CD4-positive, CD25-positive, alpha-beta regulatory T cell (primary cell): Measurements from ENCODE around the gene EFNB1. TPM values are rescaled to one million over a fixed set of nuclear protein-coding genes. Genes with fewer than 3 reads are reported as not detected.
A peak's percentile ranks its signal among the peaks of the same experiment; 100 is the strongest.

Source experiments
- ATAC-seq, 2 donors: fragments of 150-1000 bp; cut with Tn5 transposase; one replicate each; pipeline ENCODE4 v1.10.0; 2021; ENCODE audit warnings: low read depth in 2 of 2, moderate number of reproducible peaks in 2 of 2, moderate library complexity in 1 of 2
- DNase-seq, 3 donors: peaks; one replicate each; pipeline versions ENCODE4 v3.0.0 to v3.0.0-alpha.2; 2012 to 2022; ENCODE audit warnings: mixed read lengths in 1 of 3
- H3K27ac ChIP-seq: one replicate; pipeline ENCODE4 v1.7.0; 2013; ENCODE audit warnings: mild to moderate bottlenecking, low read length; ENCODE audit not compliant: insufficient read depth, poor library complexity, severe bottlenecking
- H3K27me3 ChIP-seq: one replicate; pipeline ENCODE4 v1.7.0; 2013; ENCODE audit warnings: low read length; ENCODE audit not compliant: control insufficient read depth, insufficient read depth
- H3K36me3 ChIP-seq: one replicate; pipeline ENCODE4 v1.7.0; 2013; ENCODE audit warnings: mild to moderate bottlenecking, low read length, moderate library complexity; ENCODE audit not compliant: control insufficient read depth, insufficient read depth
- H3K4me1 ChIP-seq: 2 replicates; pipeline ENCODE4 v1.7.0; 2013; ENCODE audit warnings: mild to moderate bottlenecking, low read length; ENCODE audit not compliant: insufficient read depth, control insufficient read depth, poor library complexity, severe bottlenecking
- H3K4me3 ChIP-seq: one replicate; pipeline ENCODE4 v1.7.0; 2013; ENCODE audit warnings: low read depth, mild to moderate bottlenecking, low read length, moderate library complexity
- H3K9me3 ChIP-seq, 2 experiments: 1 replicate in 1 of 2; 2 replicates in 1 of 2; pipeline ENCODE4 v1.7.0; 2013; ENCODE audit warnings: low read length in 2 of 2, mild to moderate bottlenecking in 1 of 2, moderate library complexity in 1 of 2; ENCODE audit not compliant: control insufficient read depth in 2 of 2
- H3K27ac Mint-ChIP-seq, 3 donors: one replicate each; pipeline ENCODE4 v1.8.0; 2020 to 2022; ENCODE audit warnings: mild to moderate bottlenecking in 3 of 3, mixed read lengths in 3 of 3, moderate library complexity in 2 of 3
- H3K27me3 Mint-ChIP-seq: one replicate; pipeline ENCODE4 v1.8.0; 2022; ENCODE audit warnings: mild to moderate bottlenecking, mixed read lengths
- H3K36me3 Mint-ChIP-seq: one replicate; pipeline ENCODE4 v1.8.0; 2020; ENCODE audit warnings: mixed read lengths
- H3K4me1 Mint-ChIP-seq, 4 donors: one replicate each; pipeline ENCODE4 v1.8.0; 2020 to 2022; ENCODE audit warnings: mixed read lengths in 4 of 4, mild to moderate bottlenecking in 1 of 4
- H3K4me3 Mint-ChIP-seq, 4 donors: one replicate each; pipeline ENCODE4 v1.8.0; 2020 to 2022; ENCODE audit warnings: mild to moderate bottlenecking in 4 of 4, mixed read lengths in 4 of 4, moderate library complexity in 3 of 4
- H3K9me3 Mint-ChIP-seq, 7 donors: one replicate each; pipeline ENCODE4 v1.8.0; 2020 to 2022; ENCODE audit warnings: mixed read lengths in 7 of 7, mild to moderate bottlenecking in 3 of 7, moderate library complexity in 2 of 7
- polyA plus RNA-seq, 4 donors: library from polyadenylated mRNA; unstranded; fragments of 300-500 nt; fragmentation: Illumina TruSeq; gene quantifications; one replicate each; pipeline ENCODE4 v1.2.3, GENCODE V29; 2021
- total RNA-seq: library from RNA; stranded (reverse); gene quantifications from one replicate; pipeline ENCODE4 v1.2.3, GENCODE V29; 2022

The EFNB1 gene
- total and polyA plus RNA-seq, 5 donors from 2014 or later, result 1.8 to 3.7 (median 3.3) TPM

DNA sequence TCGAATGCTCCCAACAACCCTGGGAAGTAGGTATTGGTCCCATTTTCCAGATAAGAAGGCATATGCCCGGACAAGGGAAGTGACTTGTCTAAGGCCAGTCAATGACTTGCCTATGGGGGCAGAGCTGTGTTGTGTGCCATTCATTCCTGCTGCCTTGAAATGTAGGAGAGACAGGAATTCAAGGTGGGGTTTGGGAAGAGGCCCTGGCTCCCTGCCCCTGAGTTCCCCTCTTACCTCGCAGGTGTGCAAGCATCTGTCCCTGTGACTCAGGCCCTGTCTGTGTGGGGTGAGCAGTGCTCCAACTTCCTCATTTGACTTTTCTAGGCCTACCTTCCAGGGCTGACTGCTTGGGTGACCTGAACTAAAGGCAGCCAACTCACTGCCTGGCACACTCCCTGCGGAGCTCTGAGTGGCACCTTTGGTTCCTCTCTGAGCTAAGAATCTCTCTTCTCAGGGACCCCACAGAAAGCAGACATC, 5.1 kb downstream of the EFNB1 start:
- no peaks in the 10 kb centered on the region for H3K36me3 Mint-ChIP-seq
- no peaks in the 10 kb centered on the region for H3K36me3 ChIP-seq
- peaks cover 25% of the 10 kb centered on the region for H3K4me1 ChIP-seq
- H3K4me3 ChIP-seq, result no peak overlapping the region
- H3K27me3 Mint-ChIP-seq, result no peaks in the 10 kb centered on the region
- H3K9me3 Mint-ChIP-seq, result no peaks in the 10 kb centered on the region
- DNase-seq, result no peak
- no peaks in the 10 kb centered on the region for H3K27me3 ChIP-seq
- H3K4me1 Mint-ChIP-seq, result peaks cover 0 to 27% (median 4%) of the 10 kb centered on the region in 4 donors
- no peak overlapping the region for H3K4me3 Mint-ChIP-seq
- H3K9me3 ChIP-seq, result no peaks in the 10 kb centered on the region
- H3K27ac Mint-ChIP-seq, result no peak overlapping the region
- no peak for ATAC-seq
- H3K27ac ChIP-seq, result no peak overlapping the region

DNA sequence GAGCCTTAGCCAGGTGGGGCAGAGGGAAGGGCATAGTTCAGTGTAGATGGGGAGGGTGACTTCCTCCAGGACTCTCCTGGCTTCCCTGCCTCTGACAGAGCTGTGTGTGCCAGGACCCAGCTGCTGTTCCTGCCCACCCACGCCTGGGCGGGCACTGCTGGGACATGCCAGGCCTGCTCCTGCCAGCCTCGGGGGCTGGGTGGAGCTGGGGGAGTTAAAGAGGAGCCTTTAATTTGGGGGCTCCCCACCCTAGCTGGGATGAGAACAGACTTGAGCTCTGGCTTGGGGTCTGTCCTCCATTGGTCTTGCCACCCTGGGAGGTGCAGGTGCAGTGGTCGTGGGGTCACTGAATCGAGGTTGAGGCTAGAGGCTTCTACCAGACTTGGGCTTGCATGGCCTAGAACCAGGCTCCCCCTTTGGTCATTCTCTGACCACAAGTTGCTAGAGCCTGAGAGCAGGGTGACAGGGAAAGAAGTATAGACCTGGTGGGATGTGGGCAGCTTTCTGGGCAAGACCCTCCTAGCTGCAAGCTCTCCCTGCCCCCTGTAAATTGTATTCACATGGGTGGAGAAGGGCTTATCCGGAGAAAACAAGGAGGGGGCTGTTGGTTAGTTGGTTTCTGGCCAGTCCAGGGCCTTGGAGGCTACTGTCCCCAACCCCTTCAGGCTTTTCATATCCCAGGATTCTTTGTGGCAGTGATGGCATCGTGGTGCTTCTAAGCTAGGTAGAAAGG, 5.7 kb downstream of the EFNB1 start:
- H3K4me3 Mint-ChIP-seq, result peak overlapping the region in 1 of 4 donors; percentile 29
- ATAC-seq, result no peak

GRCh38 chrX:68835104-68835442, 6.3 kb downstream of the EFNB1 start:
- no peak for ATAC-seq
- Mint-ChIP-seq H3K4me1 (peaks cover 0 to 27% (median 4%) of the 10 kb centered on the region in 4 donors), H3K36me3 (no peaks in the 10 kb centered on the region), H3K27me3 (no peaks in the 10 kb centered on the region), H3K27ac (no peak overlapping the region), H3K9me3 (no peaks in the 10 kb centered on the region), H3K4me3 (no peak overlapping the region)
- Histone ChIP-seq H3K4me3 (no peak overlapping the region), H3K27me3 (no peaks in the 10 kb centered on the region), H3K36me3 (no peaks in the 10 kb centered on the region), H3K9me3 (no peaks in the 10 kb centered on the region), H3K4me1 (peaks cover 21% of the 10 kb centered on the region), H3K27ac (no peak overlapping the region)
- no peak for DNase-seq

More for the DNA sequence above, 5.7 kb downstream of the EFNB1 start:
- peaks cover 25% of the 10 kb centered on the region for H3K4me1 ChIP-seq
- Mint-ChIP-seq H3K36me3 (no peaks in the 10 kb centered on the region), H3K27me3 (no peaks in the 10 kb centered on the region), H3K9me3 (no peaks in the 10 kb centered on the region), H3K4me1 (peaks cover 0 to 27% (median 4%) of the 10 kb centered on the region in 4 donors), H3K27ac (no peak overlapping the region)
- H3K27me3 ChIP-seq, result no peaks in the 10 kb centered on the region
- no peak overlapping the region for H3K4me3 ChIP-seq
- DNase-seq, result no peak
- H3K9me3 ChIP-seq, result no peaks in the 10 kb centered on the region
- H3K36me3 ChIP-seq, result no peaks in the 10 kb centered on the region
- H3K27ac ChIP-seq, result no peak overlapping the region

- Mint-ChIP-seq H3K36me3 (no peaks in the 10 kb centered on the region), H3K4me3 (no peak overlapping the region), H3K27ac (no peak overlapping the region), H3K27me3 (no peaks in the 10 kb centered on the region), H3K4me1 (peaks cover 0 to 27% (median 4%) of the 10 kb centered on the region in 4 donors), H3K9me3 (no peaks in the 10 kb centered on the region)
- H3K27me3 ChIP-seq, result no peaks in the 10 kb centered on the region
- no peak for ATAC-seq
- H3K4me1 ChIP-seq, result peaks cover 17% of the 10 kb centered on the region
- no peak overlapping the region for H3K4me3 ChIP-seq
- H3K36me3 ChIP-seq, result no peaks in the 10 kb centered on the region
- DNase-seq, result no peak
- no peak overlapping the region for H3K27ac ChIP-seq
- H3K9me3 ChIP-seq, result no peaks in the 10 kb centered on the region
These were observed 6.6 kb downstream of the EFNB1 start for GRCh38 chrX:68835468-68835867.

GRCh38 chrX:68837119-68837518, 8.3 kb downstream of the EFNB1 start:
- Histone ChIP-seq H3K36me3 (no peaks in the 10 kb centered on the region), H3K9me3 (no peaks in the 10 kb centered on the region), H3K4me1 (peaks cover 4% of the 10 kb centered on the region), H3K27me3 (no peaks in the 10 kb centered on the region), H3K4me3 (no peak overlapping the region), H3K27ac (no peak overlapping the region)
- ATAC-seq (no peak), DNase-seq (no peak)
- no peaks in the 10 kb centered on the region for H3K27me3 Mint-ChIP-seq
- H3K4me3 Mint-ChIP-seq, result peak overlapping the region in 1 of 4 donors; percentile 84
- peaks cover 0 to 11% (median 3%) of the 10 kb centered on the region in 4 donors for H3K4me1 Mint-ChIP-seq
- H3K27ac Mint-ChIP-seq, result no peak overlapping the region
- no peaks in the 10 kb centered on the region for H3K36me3 Mint-ChIP-seq
- H3K9me3 Mint-ChIP-seq, result peaks cover 0 to 1% (median 0%) of the 10 kb centered on the region in 7 donors

DNA sequence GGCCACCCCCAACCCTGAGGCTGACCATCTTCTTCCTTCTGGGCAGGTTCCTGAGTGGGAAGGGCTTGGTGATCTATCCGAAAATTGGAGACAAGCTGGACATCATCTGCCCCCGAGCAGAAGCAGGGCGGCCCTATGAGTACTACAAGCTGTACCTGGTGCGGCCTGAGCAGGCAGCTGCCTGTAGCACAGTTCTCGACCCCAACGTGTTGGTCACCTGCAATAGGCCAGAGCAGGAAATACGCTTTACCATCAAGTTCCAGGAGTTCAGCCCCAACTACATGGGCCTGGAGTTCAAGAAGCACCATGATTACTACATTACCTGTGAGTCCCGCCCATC, 9.7 kb downstream of the EFNB1 start:
- DNase-seq, result no peak
- H3K36me3 ChIP-seq, result no peaks in the 10 kb centered on the region
- Mint-ChIP-seq H3K27ac (no peak overlapping the region), H3K4me3 (no peak overlapping the region), H3K27me3 (no peaks in the 10 kb centered on the region), H3K36me3 (no peaks in the 10 kb centered on the region), H3K4me1 (peaks cover 0 to 5% (median 2%) of the 10 kb centered on the region in 4 donors), H3K9me3 (peaks cover 0 to 1% (median 0%) of the 10 kb centered on the region in 7 donors)
- H3K4me1 ChIP-seq, result no peaks in the 10 kb centered on the region
- H3K27ac ChIP-seq, result no peak overlapping the region
- H3K4me3 ChIP-seq, result no peak overlapping the region
- H3K9me3 ChIP-seq, result no peaks in the 10 kb centered on the region
- no peaks in the 10 kb centered on the region for H3K27me3 ChIP-seq
- ATAC-seq, result no peak

GRCh38 chrX:68839771-68840170, 10.9 kb downstream of the EFNB1 start:
- Mint-ChIP-seq H3K4me1 (peaks cover 0 to 4% (median 2%) of the 10 kb centered on the region in 4 donors), H3K27ac (no peak overlapping the region), H3K9me3 (peaks cover 0 to 1% (median 0%) of the 10 kb centered on the region in 7 donors), H3K4me3 (no peak overlapping the region), H3K27me3 (no peaks in the 10 kb centered on the region), H3K36me3 (no peaks in the 10 kb centered on the region)
- no peaks in the 10 kb centered on the region for H3K36me3 ChIP-seq
- no peak overlapping the region for H3K4me3 ChIP-seq
- H3K4me1 ChIP-seq, result no peaks in the 10 kb centered on the region
- H3K9me3 ChIP-seq, result no peaks in the 10 kb centered on the region
- H3K27me3 ChIP-seq, result no peaks in the 10 kb centered on the region
- DNase-seq, result no peak
- H3K27ac ChIP-seq, result no peak overlapping the region
- no peak for ATAC-seq

GRCh38 chrX:68840256-68840655, 11.4 kb downstream of the EFNB1 start:
- no peaks in the 10 kb centered on the region for H3K36me3 Mint-ChIP-seq
- H3K27ac Mint-ChIP-seq, result no peak overlapping the region
- peaks cover 0 to 1% (median 0%) of the 10 kb centered on the region in 7 donors for H3K9me3 Mint-ChIP-seq
- H3K27me3 Mint-ChIP-seq, result no peaks in the 10 kb centered on the region
- Histone ChIP-seq H3K27me3 (no peaks in the 10 kb centered on the region), H3K36me3 (no peaks in the 10 kb centered on the region), H3K27ac (no peak overlapping the region), H3K4me1 (no peaks in the 10 kb centered on the region), H3K4me3 (no peak overlapping the region), H3K9me3 (no peaks in the 10 kb centered on the region)
- peaks cover 0 to 4% (median 2%) of the 10 kb centered on the region in 4 donors for H3K4me1 Mint-ChIP-seq
- no peak for ATAC-seq
- DNase-seq, result no peak
- no peak overlapping the region for H3K4me3 Mint-ChIP-seq
